ENCODE data around the gene RTP4. TPM values are rescaled to one million over a fixed set of nuclear protein-coding genes. Genes with fewer than 3 reads are reported as not detected.

The RTP4 gene
- total RNA-seq, 4 donors from 2014 or later = 0.32 to 3.0 (median 0.91) TPM

- Histone ChIP-seq H3K4me3 (no peak overlapping the region), H3K27ac (no peak overlapping the region), H3K4me1 (peaks cover 0 to 16% (median 7%) of the 10 kb centered on the region in 3 donors), H3K36me3 (no peaks in the 10 kb centered on the region), H3K27me3 (peaks cover 25% of the 10 kb centered on the region), H3K9me3 (no peaks in the 10 kb centered on the region)
- WGBS, 2 donors (ENCODE audit: low coverage in 1 of 2) = 75 to 80% methylated on average over 5 of the region's 7 CpGs
- ATAC-seq = no peak
- TF ChIP-seq POLR2AphosphoS5 (IDR thresholded peaks at IDR 0.05) (no peak), CTCF (IDR thresholded peaks at IDR 0.05) (no peak)
Measured at GRCh38 chr3:187322291-187322690, 45.9 kb upstream of the RTP4 start.

- 61 to 77% methylated on average over 2 to 3 of the region's 3 CpGs for WGBS, 2 donors (ENCODE audit: low coverage in 1 of 2)
- Histone ChIP-seq H3K4me3 (no peak overlapping the region), H3K27me3 (peaks cover 25% of the 10 kb centered on the region), H3K36me3 (no peaks in the 10 kb centered on the region), H3K4me1 (peaks cover 0 to 16% (median 7%) of the 10 kb centered on the region in 3 donors), H3K27ac (no peak overlapping the region), H3K9me3 (no peaks in the 10 kb centered on the region)
- TF ChIP-seq CTCF (IDR thresholded peaks at IDR 0.05) (no peak), POLR2A (IDR thresholded peaks at IDR 0.05) (no peak), POLR2AphosphoS5 (IDR thresholded peaks at IDR 0.05) (no peak), EP300 (IDR thresholded peaks at IDR 0.05) (no peak)
- no peak for ATAC-seq
Measured at GRCh38 chr3:187323091-187323490, 45.1 kb upstream of the RTP4 start.

- no peak overlapping the region for H3K27ac ChIP-seq
- peaks cover 22% of the 10 kb centered on the region for H3K27me3 ChIP-seq
- ATAC-seq = no peak
- 66 to 71% methylated on average over 4 to 5 of the region's 5 CpGs for WGBS, 2 donors (ENCODE audit: low coverage in 1 of 2)
- no peaks in the 10 kb centered on the region for H3K9me3 ChIP-seq
- H3K4me1 ChIP-seq = no peaks in the 10 kb centered on the region
- no peaks in the 10 kb centered on the region for H3K36me3 ChIP-seq
- H3K4me3 ChIP-seq = no peak overlapping the region
- TF ChIP-seq EP300 (IDR thresholded peaks at IDR 0.05) = no peak
- no peak for TF ChIP-seq CTCF (IDR thresholded peaks at IDR 0.05)
- no peak for TF ChIP-seq POLR2A (IDR thresholded peaks at IDR 0.05)
- no peak for TF ChIP-seq POLR2AphosphoS5 (IDR thresholded peaks at IDR 0.05)
Measured at GRCh38 chr3:187325632-187326031, 42.6 kb upstream of the RTP4 start.

DNA sequence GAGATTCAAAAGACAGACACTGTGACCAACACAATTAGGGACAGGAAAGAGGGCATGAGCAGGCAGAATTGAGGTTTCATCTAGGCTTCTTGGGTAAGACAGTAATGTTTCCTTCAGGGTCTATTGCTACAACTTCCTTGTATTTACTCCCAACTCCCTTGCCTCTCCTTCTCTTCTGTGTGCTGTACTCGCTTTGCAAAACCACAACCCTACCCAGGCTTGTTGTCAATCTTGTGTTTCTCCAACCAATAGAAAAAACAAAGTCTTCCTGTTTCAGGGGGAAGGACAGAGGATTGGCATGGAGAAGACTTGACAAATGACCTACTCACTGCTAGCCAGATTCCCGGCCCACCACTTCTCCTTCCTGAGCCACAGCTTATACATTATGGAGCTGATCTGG, 40.3 kb upstream of the RTP4 start:
- Histone ChIP-seq H3K36me3 (no peaks in the 10 kb centered on the region), H3K9me3 (no peaks in the 10 kb centered on the region), H3K4me1 (no peaks in the 10 kb centered on the region), H3K4me3 (no peak overlapping the region), H3K27ac (no peak overlapping the region), H3K27me3 (peaks cover 9% of the 10 kb centered on the region)
- ATAC-seq = no peak
- TF ChIP-seq EP300 (IDR thresholded peaks at IDR 0.05) = no peak
- TF ChIP-seq POLR2AphosphoS5 (IDR thresholded peaks at IDR 0.05) = no peak
- no peak for TF ChIP-seq POLR2A (IDR thresholded peaks at IDR 0.05)
- no peak for TF ChIP-seq CTCF (IDR thresholded peaks at IDR 0.05)
- whole genome bisulfite sequencing, 2 donors (ENCODE audit: low coverage in 1 of 2) = 78 to 82% methylated on average over 1 to 2 of the region's 2 CpGs

DNA sequence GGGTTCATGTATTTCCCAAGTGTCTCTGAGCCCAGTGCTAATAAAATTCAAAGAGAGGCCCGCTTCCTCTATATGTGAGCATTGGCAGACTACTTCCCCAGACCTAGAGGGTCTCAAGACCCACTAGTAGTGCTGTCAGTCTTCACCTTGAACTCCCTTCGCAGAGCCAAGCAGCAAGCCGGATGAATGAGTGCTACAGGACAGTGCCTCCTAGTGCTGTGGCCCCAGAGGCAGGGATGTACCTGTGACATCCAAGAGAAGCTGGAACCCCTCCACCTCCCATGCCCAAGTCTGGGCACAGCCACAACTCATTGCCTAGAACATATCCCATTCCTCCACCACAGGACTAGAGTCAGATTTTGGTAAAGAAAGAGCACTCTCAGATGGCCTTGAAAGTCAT, 39.5 kb upstream of the RTP4 start:
- ATAC-seq = no peak
- Histone ChIP-seq H3K9me3 (no peaks in the 10 kb centered on the region), H3K4me1 (no peaks in the 10 kb centered on the region), H3K36me3 (no peaks in the 10 kb centered on the region), H3K27ac (no peak overlapping the region), H3K27me3 (peaks cover 3% of the 10 kb centered on the region), H3K4me3 (no peak overlapping the region)
- TF ChIP-seq POLR2A (IDR thresholded peaks at IDR 0.05) (no peak), EP300 (IDR thresholded peaks at IDR 0.05) (no peak), CTCF (IDR thresholded peaks at IDR 0.05) (no peak), POLR2AphosphoS5 (IDR thresholded peaks at IDR 0.05) (no peak)
- WGBS, 2 donors (ENCODE audit: low coverage in 1 of 2) = 89 to 100% methylated on average over 1 to 3 of the region's 3 CpGs
